GM23338 (cell line): ENCODE data around the gene STPG4.
"Not testable (repeated sequence)": the region's sequence is repeated elsewhere in the genome, so short reads cannot be mapped to it uniquely, and the experiment has no call there.

Experiments
- CREB1 ChIP-seq: fragments of 250-450 bp; sonication (Bioruptor Pico); IDR thresholded peaks from 2 replicates; pipeline ENCODE4 v1.5.0; 2020; ENCODE audit warnings: low read depth, mild to moderate bottlenecking, moderate library complexity
- CTCF ChIP-seq, 2 experiments: fragments of 200-600 bp in 1 of 2; sonication (generic) in 1 of 2; conservative IDR thresholded peaks; 2 replicates each; pipeline versions ENCODE4 v1.5.1 to v1.6.1; 2016 to 2017; ENCODE audit warnings: antibody characterized with exemption in 2 of 2, low read depth in 2 of 2, mild to moderate bottlenecking in 2 of 2, moderate library complexity in 1 of 2
- ETS1 ChIP-seq: IDR thresholded peaks from 2 replicates; pipeline ENCODE4 v1.6.1; 2016; ENCODE audit warnings: antibody characterized with exemption
- EZH2 ChIP-seq: fragments of 200-600 bp; sonication (generic); IDR thresholded peaks from one replicate; pipeline ENCODE4 v1.8.0; 2017; ENCODE audit warnings: antibody characterized with exemption, mild to moderate bottlenecking, low read depth; ENCODE audit not compliant: unreplicated experiment
- EZH2phosphoT487 ChIP-seq: fragments of 200-600 bp; sonication (generic); IDR thresholded peaks from one replicate; pipeline ENCODE4 v1.8.1; 2018; ENCODE audit warnings: antibody characterized with exemption; ENCODE audit not compliant: unreplicated experiment
- JUNB ChIP-seq: IDR thresholded peaks from one replicate; pipeline ENCODE4 v1.6.1; 2016; ENCODE audit warnings: antibody characterized with exemption; ENCODE audit not compliant: unreplicated experiment
- NANOG ChIP-seq: IDR thresholded peaks from 2 replicates; pipeline ENCODE4 v1.6.1; 2016; ENCODE audit warnings: antibody characterized with exemption, borderline replicate concordance
- POLR2AphosphoS5 ChIP-seq: IDR thresholded peaks from 2 replicates; pipeline ENCODE4 v1.6.1; 2016; ENCODE audit warnings: antibody characterized with exemption, low read depth
- REST ChIP-seq: IDR thresholded peaks from one replicate; pipeline ENCODE4 v1.6.1; 2018; ENCODE audit warnings: antibody characterized with exemption; ENCODE audit not compliant: unreplicated experiment
- STAT1 ChIP-seq: IDR thresholded peaks from one replicate; pipeline ENCODE4 v1.6.1; 2016; ENCODE audit warnings: antibody characterized with exemption; ENCODE audit not compliant: unreplicated experiment
- ZNF114 ChIP-seq: fragments of 250-450 bp; sonication (Bioruptor Pico); IDR thresholded peaks from 2 replicates; pipeline ENCODE4 v1.5.0; 2020; ENCODE audit warnings: mild to moderate bottlenecking, moderate library complexity

GRCh38 chr2:47124740-47125139, 30.4 kb downstream of the STPG4 start:
- not testable (repeated sequence) for TF ChIP-seq CTCF (conservative IDR thresholded peaks at IDR 0.05; ENCODE audit: low read depth in 2 of 2); REST; EZH2phosphoT487; EZH2; POLR2AphosphoS5; STAT1; ETS1; ZNF114 (CRISPR knock-in tag); JUNB; CREB1 (CRISPR knock-in tag); NANOG
